HepG2 (cell line): ENCODE results near the gene COA5. TPM values are rescaled to one million over a fixed set of nuclear protein-coding genes. Genes with fewer than 3 reads are reported as not detected.

ENCODE experiments used
- CENPX ChIP-seq: sonication (generic); formaldehyde crosslinking; IDR thresholded peaks from 2 replicates; pipeline ENCODE4 v1.9.0; 2021; ENCODE audit warnings: mild to moderate bottlenecking, missing genetic modification reagents, moderate library complexity
- DNMT1 ChIP-seq: sonication (generic); formaldehyde crosslinking; IDR thresholded peaks from 2 replicates; pipeline ENCODE4 v1.5.1; 2020; ENCODE audit warnings: mild to moderate bottlenecking, missing genetic modification reagents
- HNF1B ChIP-seq: sonication (generic); formaldehyde crosslinking; IDR thresholded peaks from 2 replicates; pipeline ENCODE4 v1.5.1; 2020; ENCODE audit warnings: mild to moderate bottlenecking, moderate library complexity, missing genetic modification reagents
- HNF4G ChIP-seq, 2 experiments: sonication (generic) in 1 of 2; formaldehyde crosslinking in 1 of 2; IDR thresholded peaks; 2 replicates each; pipeline versions ENCODE4 v1.4.0 to v1.6.1; 2011 to 2020; ENCODE audit warnings: borderline replicate concordance in 2 of 2, low read depth in 2 of 2, mild to moderate bottlenecking in 2 of 2, low read length in 1 of 2, missing genetic modification reagents in 1 of 2, moderate library complexity in 1 of 2
- NFE2L1 ChIP-seq: sonication (generic); formaldehyde crosslinking; IDR thresholded peaks from 2 replicates; pipeline ENCODE4 v1.4.0; 2020; ENCODE audit warnings: missing genetic modification reagents, mild to moderate bottlenecking, borderline replicate concordance
- NFYB ChIP-seq: sonication (generic); formaldehyde crosslinking; IDR thresholded peaks from 2 replicates; pipeline ENCODE4 v1.4.0; 2020; ENCODE audit warnings: missing genetic modification reagents
- PRPF4 ChIP-seq: fragments of 200-400 bp; formaldehyde crosslinking; IDR thresholded peaks from 2 replicates; pipeline ENCODE4 v1.6.1; 2016; ENCODE audit warnings: low read length, low read depth; ENCODE audit not compliant: poor library complexity, severe bottlenecking
- REPIN1 ChIP-seq: sonication (generic); formaldehyde crosslinking; IDR thresholded peaks from 2 replicates; pipeline ENCODE4 v1.8.0; 2022; ENCODE audit warnings: missing genetic modification reagents, low read depth, mild to moderate bottlenecking, borderline replicate concordance
- XRCC5 ChIP-seq: fragments of 200-400 bp; formaldehyde crosslinking; optimal IDR thresholded peaks from 2 replicates; pipeline ENCODE3; 2017; ENCODE audit warnings: mild to moderate bottlenecking, low read length
- ZNF318 ChIP-seq: sonication (generic); formaldehyde crosslinking; IDR thresholded peaks from 2 replicates; pipeline ENCODE4 v1.4.0; 2020; ENCODE audit warnings: mild to moderate bottlenecking, missing genetic modification reagents
- ZNF569 ChIP-seq: sonication (generic); formaldehyde crosslinking; IDR thresholded peaks from 2 replicates; pipeline ENCODE4 v1.5.0; 2020; ENCODE audit warnings: mild to moderate bottlenecking, missing genetic modification reagents, moderate library complexity, borderline replicate concordance
- polyA plus RNA-seq, 8 experiments: library from polyadenylated mRNA; depleted of rRNA in 3 of 8; stranded (reverse) in 7 of 8; unstranded in 1 of 8; fragments of >200 nt; fragmentation: Illumina TruSeq in 4 of 8; extraction: Trizol in 4 of 8; gene quantifications; 2 replicates each; pipeline versions ENCODE4 v1.2.1 to v1.2.3, GENCODE V29; 2011 to 2016; ENCODE audit warnings: low read depth in 4 of 8, missing spikeins in 1 of 8, mixed read lengths in 1 of 8; ENCODE audit not compliant: insufficient read depth in 1 of 8
- total RNA-seq, 5 experiments: library from RNA; depleted of rRNA; stranded (reverse); fragments of >200 nt; fragmentation: Illumina TruSeq; extraction: Trizol; gene quantifications; 2 replicates each; pipeline ENCODE4 v1.2.3, GENCODE V29; 2016; ENCODE audit warnings: low read depth in 1 of 5
- TF ChIP-seq, protein P1 (sequence below), 2 experiments: sonication (generic) in 1 of 2; formaldehyde crosslinking in 1 of 2; IDR thresholded peaks; 2 replicates each; pipeline versions ENCODE4 v1.4.0 to v1.6.1; 2018 to 2020; ENCODE audit warnings: missing genetic modification reagents in 2 of 2, borderline replicate concordance in 1 of 2, low read depth in 1 of 2, mild to moderate bottlenecking in 1 of 2, missing biosample characterization in 1 of 2
- TF ChIP-seq, protein P2 (sequence below): sonication (generic); formaldehyde crosslinking; IDR thresholded peaks from 2 replicates; pipeline ENCODE4 v1.4.0; 2020; ENCODE audit warnings: missing genetic modification reagents

Gene COA5
- total and polyA plus RNA-seq, 2 of the 13 experiments (the other 11 are each of a cell fraction or from before 2014, with no cell fraction given) = 43.6 to 64.5 TPM

- TF ChIP-seq, protein P1, sequence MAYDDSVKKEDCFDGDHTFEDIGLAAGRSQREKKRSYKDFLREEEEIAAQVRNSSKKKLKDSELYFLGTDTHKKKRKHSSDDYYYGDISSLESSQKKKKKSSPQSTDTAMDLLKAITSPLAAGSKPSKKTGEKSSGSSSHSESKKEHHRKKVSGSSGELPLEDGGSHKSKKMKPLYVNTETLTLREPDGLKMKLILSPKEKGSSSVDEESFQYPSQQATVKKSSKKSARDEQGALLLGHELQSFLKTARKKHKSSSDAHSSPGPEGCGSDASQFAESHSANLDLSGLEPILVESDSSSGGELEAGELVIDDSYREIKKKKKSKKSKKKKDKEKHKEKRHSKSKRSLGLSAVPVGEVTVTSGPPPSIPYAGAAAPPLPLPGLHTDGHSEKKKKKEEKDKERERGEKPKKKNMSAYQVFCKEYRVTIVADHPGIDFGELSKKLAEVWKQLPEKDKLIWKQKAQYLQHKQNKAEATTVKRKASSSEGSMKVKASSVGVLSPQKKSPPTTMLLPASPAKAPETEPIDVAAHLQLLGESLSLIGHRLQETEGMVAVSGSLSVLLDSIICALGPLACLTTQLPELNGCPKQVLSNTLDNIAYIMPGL (CRISPR knock-in tag; IDR thresholded peaks at IDR 0.05; ENCODE audit: borderline replicate concordance in 1 of 2, low read depth in 1 of 2) = peak; percentile 98
- TF ChIP-seq, protein P2, sequence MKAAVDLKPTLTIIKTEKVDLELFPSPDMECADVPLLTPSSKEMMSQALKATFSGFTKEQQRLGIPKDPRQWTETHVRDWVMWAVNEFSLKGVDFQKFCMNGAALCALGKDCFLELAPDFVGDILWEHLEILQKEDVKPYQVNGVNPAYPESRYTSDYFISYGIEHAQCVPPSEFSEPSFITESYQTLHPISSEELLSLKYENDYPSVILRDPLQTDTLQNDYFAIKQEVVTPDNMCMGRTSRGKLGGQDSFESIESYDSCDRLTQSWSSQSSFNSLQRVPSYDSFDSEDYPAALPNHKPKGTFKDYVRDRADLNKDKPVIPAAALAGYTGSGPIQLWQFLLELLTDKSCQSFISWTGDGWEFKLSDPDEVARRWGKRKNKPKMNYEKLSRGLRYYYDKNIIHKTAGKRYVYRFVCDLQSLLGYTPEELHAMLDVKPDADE (CRISPR knock-in tag) = peak; percentile 68; the same call in 1 of the 2 replicates
- peak; percentile 69; the same call in 1 of the 2 replicates for TF ChIP-seq ZNF569 (CRISPR knock-in tag)
- TF ChIP-seq REPIN1 (CRISPR knock-in tag) = peak; percentile 95; the same call in 1 of the 2 replicates
- TF ChIP-seq NFE2L1 = 0 out of 2 replicates have a peak, but pooled peaks have one; percentile 28
- peak; percentile 44; the same call in 1 of the 2 replicates for TF ChIP-seq DNMT1
- TF ChIP-seq CENPX (CRISPR knock-in tag) = no peak
- TF ChIP-seq XRCC5 = peak; percentile 90
- no peak for TF ChIP-seq HNF4G (IDR thresholded peaks at IDR 0.05; ENCODE audit: borderline replicate concordance, low read depth, low read length)
- peak; percentile 65; the same call in 1 of the 2 replicates for TF ChIP-seq HNF4G (CRISPR knock-in tag; IDR thresholded peaks at IDR 0.05; ENCODE audit: borderline replicate concordance, low read depth)
- TF ChIP-seq ZNF318 = no peak
- no peak; the same call in none of the 2 replicates for TF ChIP-seq NFYB
- no peak for TF ChIP-seq PRPF4
- peak; percentile 97 for TF ChIP-seq HNF1B (CRISPR knock-in tag)
Measured at GRCh38 chr2:98608116-98608961, at the start of gene COA5, which contains the start of gene UNC50 (continued).
